ENCODE measurements around the gene GLI1.

Gene GLI1

DNA sequence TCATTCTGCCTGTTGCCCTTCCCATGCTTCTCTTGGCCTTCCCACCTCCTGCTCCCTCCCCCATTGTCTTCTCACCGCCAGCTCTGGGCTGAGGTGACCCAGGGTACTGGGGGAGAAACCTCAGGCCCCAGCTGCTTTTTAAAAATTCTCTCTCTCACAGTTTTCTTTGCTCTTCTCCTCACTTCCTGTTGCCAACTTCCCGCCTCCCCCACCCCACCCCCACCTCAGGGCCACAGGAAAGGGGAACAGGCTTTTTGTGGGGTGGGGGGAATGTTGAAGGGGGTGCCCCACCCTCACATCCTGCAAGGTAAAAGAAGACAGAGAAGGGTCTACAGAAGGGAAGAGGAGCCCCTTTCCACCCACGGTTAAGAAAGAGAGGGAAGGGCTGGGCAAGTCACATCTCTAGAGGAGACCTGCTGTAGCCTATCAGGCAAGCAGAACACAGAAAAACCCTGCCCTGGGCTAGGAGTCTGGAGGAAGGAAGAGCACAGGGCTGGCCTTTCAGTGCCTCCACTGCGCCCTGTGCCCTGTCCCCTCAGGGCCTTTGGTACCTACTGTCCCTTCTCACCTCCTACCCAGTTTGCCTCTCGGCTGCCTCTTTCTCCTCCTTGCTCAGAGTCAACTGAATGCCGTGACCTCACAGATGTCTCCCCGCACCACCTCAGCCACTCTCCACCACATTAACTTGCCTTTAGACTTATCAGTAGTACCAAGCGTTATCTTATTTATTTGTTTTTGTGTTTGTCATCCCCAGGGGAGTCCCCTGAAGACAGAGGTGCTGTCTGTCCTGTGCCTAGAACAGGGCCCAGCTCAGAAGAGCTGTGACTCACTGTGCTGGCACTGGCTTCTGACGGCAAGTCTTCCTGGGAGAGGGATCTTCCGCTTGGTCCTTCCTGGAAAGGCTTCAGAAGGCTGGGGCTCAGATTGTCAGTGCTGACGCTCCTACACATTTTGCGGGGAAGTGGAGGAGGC lies 18.4 kb downstream of the GLI1 start:
- ATAC-seq, result no peak
- no peak for TF ChIP-seq PPARA (CRISPR knock-in tag; IDR thresholded peaks at IDR 0.05; ENCODE audit: borderline replicate concordance)
- TF ChIP-seq, protein P1, sequence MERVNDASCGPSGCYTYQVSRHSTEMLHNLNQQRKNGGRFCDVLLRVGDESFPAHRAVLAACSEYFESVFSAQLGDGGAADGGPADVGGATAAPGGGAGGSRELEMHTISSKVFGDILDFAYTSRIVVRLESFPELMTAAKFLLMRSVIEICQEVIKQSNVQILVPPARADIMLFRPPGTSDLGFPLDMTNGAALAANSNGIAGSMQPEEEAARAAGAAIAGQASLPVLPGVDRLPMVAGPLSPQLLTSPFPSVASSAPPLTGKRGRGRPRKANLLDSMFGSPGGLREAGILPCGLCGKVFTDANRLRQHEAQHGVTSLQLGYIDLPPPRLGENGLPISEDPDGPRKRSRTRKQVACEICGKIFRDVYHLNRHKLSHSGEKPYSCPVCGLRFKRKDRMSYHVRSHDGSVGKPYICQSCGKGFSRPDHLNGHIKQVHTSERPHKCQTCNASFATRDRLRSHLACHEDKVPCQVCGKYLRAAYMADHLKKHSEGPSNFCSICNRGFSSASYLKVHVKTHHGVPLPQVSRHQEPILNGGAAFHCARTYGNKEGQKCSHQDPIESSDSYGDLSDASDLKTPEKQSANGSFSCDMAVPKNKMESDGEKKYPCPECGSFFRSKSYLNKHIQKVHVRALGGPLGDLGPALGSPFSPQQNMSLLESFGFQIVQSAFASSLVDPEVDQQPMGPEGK (CRISPR knock-in tag; IDR thresholded peaks at IDR 0.05; ENCODE audit: borderline replicate concordance), result no peak
- TF ChIP-seq BACH2 (CRISPR knock-in tag; IDR thresholded peaks at IDR 0.05; ENCODE audit: borderline replicate concordance), result no peak
- no peak for TF ChIP-seq ZC3H10 (CRISPR knock-in tag; IDR thresholded peaks at IDR 0.05)
- TF ChIP-seq, protein P2, sequence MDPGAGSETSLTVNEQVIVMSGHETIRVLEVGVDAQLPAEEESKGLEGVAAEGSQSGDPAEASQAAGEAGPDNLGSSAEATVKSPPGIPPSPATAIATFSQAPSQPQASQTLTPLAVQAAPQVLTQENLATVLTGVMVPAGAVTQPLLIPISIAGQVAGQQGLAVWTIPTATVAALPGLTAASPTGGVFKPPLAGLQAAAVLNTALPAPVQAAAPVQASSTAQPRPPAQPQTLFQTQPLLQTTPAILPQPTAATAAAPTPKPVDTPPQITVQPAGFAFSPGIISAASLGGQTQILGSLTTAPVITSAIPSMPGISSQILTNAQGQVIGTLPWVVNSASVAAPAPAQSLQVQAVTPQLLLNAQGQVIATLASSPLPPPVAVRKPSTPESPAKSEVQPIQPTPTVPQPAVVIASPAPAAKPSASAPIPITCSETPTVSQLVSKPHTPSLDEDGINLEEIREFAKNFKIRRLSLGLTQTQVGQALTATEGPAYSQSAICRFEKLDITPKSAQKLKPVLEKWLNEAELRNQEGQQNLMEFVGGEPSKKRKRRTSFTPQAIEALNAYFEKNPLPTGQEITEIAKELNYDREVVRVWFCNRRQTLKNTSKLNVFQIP (CRISPR knock-in tag; IDR thresholded peaks at IDR 0.05; ENCODE audit: borderline replicate concordance, low read depth), result no peak
- no peak for TF ChIP-seq TOX (CRISPR knock-in tag; IDR thresholded peaks at IDR 0.05; ENCODE audit: borderline replicate concordance)
- no peak for TF ChIP-seq ESRRG (CRISPR knock-in tag; IDR thresholded peaks at IDR 0.05)
- no peak for TF ChIP-seq OSR1 (CRISPR knock-in tag; IDR thresholded peaks at IDR 0.05)
- TF ChIP-seq ARNTL (CRISPR knock-in tag; IDR thresholded peaks at IDR 0.05; ENCODE audit: borderline replicate concordance, low read depth), result no peak
- TF ChIP-seq ZFP30 (CRISPR knock-in tag; IDR thresholded peaks at IDR 0.05), result no peak
- TF ChIP-seq, protein P3, sequence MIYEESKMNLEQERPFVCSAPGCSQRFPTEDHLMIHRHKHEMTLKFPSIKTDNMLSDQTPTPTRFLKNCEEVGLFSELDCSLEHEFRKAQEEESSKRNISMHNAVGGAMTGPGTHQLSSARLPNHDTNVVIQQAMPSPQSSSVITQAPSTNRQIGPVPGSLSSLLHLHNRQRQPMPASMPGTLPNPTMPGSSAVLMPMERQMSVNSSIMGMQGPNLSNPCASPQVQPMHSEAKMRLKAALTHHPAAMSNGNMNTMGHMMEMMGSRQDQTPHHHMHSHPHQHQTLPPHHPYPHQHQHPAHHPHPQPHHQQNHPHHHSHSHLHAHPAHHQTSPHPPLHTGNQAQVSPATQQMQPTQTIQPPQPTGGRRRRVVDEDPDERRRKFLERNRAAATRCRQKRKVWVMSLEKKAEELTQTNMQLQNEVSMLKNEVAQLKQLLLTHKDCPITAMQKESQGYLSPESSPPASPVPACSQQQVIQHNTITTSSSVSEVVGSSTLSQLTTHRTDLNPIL (CRISPR knock-in tag; IDR thresholded peaks at IDR 0.05; ENCODE audit: low read depth), result no peak
- TF ChIP-seq, protein P4, sequence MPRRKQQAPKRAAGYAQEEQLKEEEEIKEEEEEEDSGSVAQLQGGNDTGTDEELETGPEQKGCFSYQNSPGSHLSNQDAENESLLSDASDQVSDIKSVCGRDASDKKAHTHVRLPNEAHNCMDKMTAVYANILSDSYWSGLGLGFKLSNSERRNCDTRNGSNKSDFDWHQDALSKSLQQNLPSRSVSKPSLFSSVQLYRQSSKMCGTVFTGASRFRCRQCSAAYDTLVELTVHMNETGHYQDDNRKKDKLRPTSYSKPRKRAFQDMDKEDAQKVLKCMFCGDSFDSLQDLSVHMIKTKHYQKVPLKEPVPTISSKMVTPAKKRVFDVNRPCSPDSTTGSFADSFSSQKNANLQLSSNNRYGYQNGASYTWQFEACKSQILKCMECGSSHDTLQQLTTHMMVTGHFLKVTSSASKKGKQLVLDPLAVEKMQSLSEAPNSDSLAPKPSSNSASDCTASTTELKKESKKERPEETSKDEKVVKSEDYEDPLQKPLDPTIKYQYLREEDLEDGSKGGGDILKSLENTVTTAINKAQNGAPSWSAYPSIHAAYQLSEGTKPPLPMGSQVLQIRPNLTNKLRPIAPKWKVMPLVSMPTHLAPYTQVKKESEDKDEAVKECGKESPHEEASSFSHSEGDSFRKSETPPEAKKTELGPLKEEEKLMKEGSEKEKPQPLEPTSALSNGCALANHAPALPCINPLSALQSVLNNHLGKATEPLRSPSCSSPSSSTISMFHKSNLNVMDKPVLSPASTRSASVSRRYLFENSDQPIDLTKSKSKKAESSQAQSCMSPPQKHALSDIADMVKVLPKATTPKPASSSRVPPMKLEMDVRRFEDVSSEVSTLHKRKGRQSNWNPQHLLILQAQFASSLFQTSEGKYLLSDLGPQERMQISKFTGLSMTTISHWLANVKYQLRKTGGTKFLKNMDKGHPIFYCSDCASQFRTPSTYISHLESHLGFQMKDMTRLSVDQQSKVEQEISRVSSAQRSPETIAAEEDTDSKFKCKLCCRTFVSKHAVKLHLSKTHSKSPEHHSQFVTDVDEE (CRISPR knock-in tag; IDR thresholded peaks at IDR 0.05), result no peak

DNA sequence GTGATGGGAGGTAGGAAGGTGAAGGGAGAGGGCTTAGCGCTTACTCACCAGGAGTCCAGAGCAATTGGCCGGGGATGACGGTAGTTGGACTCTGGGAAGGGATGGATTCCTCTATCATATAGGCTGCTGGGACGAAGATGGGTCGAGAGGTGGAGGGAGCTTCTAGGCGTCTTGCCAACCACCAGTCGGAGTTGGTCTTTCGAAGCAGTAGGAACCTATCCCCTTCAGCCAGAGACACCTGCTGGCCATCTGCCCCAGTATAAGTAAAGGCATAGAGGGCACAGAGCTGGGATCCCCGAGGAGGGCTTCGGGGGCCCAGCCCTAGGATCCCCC lies 19.4 kb downstream of the GLI1 start:
- no peak for ATAC-seq

More for the DNA sequence above, 19.4 kb downstream of the GLI1 start:
- TF ChIP-seq ZFP3 (CRISPR knock-in tag; IDR thresholded peaks at IDR 0.05) (no peak), PPARA (CRISPR knock-in tag; IDR thresholded peaks at IDR 0.05; ENCODE audit: borderline replicate concordance) (no peak), SNAI2 (CRISPR knock-in tag; IDR thresholded peaks at IDR 0.05) (no peak), CSDC2 (CRISPR knock-in tag; IDR thresholded peaks at IDR 0.05) (no peak)
- TF ChIP-seq, protein P5, sequence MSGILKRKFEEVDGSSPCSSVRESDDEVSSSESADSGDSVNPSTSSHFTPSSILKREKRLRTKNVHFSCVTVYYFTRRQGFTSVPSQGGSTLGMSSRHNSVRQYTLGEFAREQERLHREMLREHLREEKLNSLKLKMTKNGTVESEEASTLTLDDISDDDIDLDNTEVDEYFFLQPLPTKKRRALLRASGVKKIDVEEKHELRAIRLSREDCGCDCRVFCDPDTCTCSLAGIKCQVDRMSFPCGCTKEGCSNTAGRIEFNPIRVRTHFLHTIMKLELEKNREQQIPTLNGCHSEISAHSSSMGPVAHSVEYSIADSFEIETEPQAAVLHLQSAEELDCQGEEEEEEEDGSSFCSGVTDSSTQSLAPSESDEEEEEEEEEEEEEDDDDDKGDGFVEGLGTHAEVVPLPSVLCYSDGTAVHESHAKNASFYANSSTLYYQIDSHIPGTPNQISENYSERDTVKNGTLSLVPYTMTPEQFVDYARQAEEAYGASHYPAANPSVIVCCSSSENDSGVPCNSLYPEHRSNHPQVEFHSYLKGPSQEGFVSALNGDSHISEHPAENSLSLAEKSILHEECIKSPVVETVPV (CRISPR knock-in tag; IDR thresholded peaks at IDR 0.05), result no peak
- TF ChIP-seq, protein P3 (CRISPR knock-in tag; IDR thresholded peaks at IDR 0.05; ENCODE audit: low read depth), result no peak
- TF ChIP-seq, protein P2 (CRISPR knock-in tag; IDR thresholded peaks at IDR 0.05; ENCODE audit: borderline replicate concordance, low read depth), result no peak

Measured in SK-N-SH treated with all-trans-retinoic acid at 6 μM for 48 hours (cell line).